ENCODE data around the gene RAC2. TPM values are rescaled to one million over a fixed set of nuclear protein-coding genes. Genes with fewer than 3 reads are reported as not detected.
"Not testable (repeated sequence)": the region's sequence is repeated elsewhere in the genome, so short reads cannot be mapped to it uniquely, and the experiment has no call there.

Gene RAC2
- total RNA-seq, 1 donor from 2014 or later: 978 TPM

DNA sequence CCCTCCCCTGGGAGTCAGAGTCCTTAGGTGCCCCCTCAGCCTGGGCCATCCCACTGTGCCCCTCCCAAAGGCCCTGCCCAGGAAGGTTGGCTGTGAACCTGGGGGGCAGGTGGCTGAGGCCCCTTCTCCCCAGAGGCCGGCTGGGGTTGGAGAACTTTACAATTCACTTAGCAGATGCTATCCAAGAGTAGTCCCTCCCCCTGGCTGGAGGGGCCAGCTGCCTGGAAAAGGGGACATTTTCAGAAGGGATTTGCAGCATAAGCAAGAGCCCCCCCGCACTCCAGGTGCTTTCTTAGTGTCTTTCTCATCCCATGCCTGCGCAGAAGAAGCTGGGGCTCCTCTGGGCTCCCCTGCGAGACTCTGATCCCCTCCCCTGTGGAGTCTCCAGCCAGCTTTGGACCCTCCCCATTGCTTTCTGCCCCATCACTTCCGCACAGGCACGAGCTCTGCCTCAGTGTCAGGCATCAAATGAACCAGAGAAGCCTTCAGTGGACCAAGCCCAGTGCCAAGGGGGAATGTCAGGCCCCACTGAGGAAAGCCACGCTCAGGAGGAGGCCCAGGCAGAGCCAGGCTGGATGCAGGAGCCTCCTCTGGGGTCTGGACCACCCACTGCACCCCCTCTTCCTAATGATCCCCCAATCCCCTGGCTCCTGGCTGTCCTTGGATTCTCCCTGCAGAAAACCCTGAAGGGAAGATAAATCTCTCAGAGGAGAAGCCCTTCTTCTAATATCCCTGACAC, 35.5 kb downstream of the RAC2 start:
- intact Hi-C loops (cut with micrococcal nuclease): no loop called here

DNA sequence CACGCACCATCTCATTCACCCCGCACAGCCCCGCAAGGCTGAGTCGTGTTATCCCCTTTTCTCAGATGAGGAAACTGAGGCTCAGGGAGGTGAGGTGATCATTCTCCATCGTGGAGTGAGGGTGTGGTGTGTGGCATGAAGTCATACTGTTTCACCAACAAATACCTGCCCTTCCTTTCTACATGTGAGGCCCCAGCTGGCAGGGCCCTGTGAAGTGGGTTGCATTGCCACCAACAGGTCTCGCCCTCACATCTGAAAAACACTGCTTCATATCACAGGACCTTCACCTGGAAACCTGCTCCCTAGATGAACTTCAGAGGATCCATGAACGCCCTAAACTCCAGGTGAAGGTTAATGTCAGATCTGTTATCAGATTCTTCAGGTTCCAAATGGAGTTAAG, 36.1 kb downstream of the RAC2 start:
- intact Hi-C loops (cut with micrococcal nuclease): no loop called here

DNA sequence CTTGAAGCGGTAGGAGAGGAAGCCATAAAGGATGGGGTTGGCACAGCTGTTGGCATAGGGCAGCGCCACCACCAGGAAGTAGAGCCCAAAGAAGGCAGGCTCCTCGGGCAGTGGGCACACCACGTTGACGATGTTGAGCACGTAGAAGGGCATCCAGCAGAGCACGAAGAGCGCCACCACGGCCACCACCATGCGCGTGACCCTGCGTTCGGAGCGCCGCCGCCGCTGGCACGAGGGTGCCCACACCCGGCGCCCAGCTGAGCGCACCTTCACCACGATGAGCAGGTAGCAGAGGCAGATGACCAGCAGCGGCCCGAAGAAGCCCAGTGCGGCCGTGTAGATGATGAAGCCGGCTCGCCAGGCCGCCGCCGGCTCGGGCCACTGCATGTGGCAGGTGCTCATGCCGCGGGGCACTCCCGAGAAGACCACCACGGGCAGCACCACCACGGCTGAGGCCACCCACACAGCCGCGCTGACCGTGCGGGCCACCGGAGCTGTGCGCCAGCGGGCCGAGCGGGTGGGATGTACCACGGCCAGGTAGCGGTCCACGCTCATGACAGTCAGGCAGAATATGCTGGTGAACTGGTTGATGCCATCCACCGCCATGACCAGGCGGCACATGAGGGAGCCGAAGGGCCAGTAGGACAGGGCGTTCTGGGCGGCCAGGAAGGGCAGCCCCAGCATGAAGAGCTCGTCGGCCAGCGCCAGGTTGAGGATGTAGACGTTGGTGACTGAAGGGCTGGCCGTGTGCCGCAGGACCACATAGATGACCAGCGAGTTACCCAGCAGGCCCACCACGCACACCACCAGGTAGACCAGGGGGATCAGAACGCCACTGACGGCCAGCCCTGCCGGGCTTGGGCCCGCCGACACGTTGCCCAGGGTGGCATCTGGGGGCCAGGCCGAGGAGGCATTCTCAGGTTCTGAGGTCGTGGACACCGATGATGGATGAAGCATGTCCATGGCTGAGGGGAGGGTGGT, 36.9 kb downstream of the RAC2 start:
- intact Hi-C loops (cut with micrococcal nuclease): no loop called here

DNA sequence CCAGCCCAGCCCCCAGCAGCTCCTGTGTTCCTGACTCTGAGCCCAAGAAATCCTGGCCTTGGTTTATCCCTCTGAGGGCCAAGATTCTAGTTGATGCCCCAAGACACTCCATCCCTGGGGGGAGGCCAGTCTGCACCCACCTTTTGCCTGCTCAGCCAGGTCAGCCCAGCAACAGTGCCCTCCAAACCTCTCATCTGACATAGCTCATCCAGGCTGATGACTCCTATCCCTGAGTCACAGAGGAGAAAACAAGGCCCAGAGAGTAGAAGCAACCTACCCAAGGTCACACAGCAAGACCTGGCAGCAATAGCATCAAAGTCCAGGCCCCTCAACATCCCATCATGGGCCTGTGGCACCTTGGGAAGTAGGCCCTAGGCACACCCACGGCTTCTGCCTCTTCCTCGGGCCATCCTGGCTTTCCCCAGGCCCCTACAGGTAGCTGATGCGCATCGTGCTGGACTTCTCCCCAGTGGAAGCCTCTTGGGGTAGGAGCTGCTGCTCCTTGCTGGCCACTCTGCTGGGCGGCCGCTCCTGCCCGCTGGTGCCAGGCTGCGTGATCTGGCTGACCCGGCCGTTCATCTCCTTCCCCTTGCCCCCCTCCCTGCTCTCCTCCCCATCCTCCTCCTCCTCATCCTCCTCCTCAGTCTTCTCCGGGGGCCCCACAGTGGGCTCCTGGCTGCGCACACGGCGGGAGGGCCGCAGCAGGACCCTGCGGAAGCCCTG, 37.8 kb downstream of the RAC2 start:
- intact Hi-C loops (cut with micrococcal nuclease): no loop called here

DNA sequence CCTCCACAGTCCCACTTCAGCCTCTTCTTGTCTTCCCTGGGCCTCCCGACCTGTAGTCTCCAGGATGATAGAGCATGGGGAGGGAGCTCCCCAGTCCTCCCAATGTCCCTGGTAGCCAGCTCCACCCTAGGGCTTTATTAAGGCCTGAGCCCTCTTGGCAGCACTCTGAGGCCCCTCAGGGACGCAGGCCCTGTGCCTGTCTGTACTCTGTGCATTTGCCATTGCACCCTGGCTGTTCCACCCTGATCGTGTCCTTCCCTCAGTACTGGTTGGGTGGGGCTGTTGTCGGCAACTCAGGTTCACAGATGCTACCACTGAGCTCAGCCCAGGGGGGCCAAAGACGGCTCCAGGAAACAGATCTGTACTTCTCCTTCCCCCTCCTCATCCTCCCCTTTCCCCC, 39.0 kb downstream of the RAC2 start:
- intact Hi-C loops (cut with micrococcal nuclease): no loop called here

DNA sequence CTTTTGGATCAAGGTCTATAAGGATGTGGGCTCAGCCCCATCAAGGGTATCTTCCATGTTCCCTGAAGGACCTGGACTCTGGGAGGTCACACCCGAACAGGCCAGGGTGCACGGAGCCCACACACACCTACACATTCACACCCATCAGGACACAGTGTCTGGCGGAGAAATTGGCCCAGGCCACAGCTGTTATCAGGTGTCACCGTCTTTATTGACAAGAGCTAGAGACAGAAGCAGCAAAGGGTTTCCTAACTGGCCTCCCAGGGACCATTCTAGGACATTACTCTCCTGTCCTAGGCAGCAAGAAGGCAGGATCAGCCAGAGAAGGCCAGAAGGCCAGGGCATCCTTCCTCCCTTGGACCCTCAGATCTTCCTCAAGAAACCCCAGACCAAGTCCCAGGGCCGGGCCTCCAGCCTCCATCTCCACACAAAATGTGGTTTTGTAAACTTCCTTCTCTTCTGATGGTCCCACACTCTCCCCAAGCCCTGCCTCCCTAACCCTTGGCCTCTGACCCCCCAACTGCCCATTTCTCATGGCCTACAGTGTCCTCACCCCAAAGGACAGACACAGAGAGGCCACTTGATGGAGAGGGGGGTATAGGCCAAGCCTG, 39.9 kb downstream of the RAC2 start:
- intact Hi-C loops (cut with micrococcal nuclease): no loop called here

DNA sequence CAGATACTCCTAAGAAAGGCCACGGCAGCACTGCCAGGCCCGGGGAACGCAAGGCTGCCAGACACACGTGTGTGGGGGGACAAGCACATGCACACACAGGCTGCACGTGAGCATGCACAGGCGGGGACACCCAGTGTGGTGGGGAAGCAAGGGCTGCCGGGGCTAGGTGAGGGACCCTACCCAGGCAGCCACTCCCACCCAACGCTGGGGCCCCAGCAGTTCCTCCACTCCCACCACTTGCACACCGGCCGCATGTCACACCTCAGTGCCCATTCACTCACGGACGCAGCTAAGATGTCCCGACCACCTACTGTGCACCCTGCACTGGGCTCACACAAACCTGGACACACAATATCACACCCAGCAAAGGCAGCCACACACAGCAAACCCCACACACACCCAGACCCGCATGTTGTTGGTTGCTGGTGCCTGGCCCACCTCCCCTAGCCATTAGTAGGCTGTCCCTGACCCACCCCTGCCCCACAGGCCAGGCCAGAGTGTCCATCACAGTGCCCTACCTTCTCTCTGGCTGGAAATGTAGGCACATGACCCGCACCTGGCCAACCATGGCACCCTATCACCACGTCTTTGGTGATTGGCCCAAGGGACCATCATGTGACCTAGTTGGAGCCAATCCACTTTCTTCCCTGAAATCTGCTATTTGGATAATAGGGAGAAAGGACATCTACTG, 40.6 kb downstream of the RAC2 start:
- intact Hi-C loops (cut with micrococcal nuclease): no loop called here

DNA sequence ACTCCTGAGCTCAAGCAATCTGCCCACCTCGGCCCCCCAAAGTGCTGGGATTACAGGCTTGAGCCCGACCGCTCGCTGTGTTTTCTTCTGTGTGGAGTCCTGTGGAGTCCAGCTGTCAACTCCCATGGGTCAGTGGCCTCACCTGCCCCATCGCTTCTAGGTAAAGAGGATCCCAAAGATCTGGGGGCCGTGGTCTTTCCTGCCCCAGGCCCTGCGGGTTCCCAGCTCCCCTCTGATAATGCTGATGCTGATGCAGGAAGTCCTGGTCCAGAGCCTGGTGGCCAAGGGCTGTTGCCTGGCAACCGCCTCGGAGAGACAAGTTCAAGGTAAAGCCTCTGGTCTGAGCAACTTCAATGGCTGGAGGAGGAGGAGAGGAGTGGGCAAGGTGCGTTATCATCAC, 41.4 kb downstream of the RAC2 start:
- intact Hi-C loops (cut with micrococcal nuclease): no loop called here

DNA sequence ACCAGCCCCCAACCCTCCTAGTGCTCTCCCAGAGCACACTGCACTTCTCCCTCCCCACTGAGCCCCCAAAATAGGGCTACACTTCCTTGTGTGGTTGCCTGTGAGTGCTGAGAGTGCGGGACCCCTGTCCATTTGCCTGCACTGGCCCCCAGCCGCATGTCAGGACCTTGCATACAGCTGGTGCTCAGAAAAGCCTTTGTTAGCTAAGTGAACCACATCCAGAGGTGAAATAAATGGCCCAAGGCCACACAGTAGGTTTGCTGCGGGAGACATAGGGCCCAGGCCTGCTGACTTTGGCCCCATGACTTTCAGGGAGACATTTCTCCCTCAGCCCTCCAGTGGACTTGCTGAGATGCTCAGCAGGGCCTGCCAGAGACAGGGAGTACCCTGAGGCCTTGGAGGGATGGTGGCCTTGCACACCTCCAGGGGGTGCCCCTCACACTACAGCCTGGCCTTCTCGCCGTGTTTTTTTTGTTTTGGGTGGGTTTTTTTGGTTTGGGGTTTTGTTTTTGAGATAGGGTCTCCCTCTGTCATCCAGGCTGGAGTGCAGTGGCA, 42.0 kb downstream of the RAC2 start:
- intact Hi-C loops (cut with micrococcal nuclease): no loop called here

DNA sequence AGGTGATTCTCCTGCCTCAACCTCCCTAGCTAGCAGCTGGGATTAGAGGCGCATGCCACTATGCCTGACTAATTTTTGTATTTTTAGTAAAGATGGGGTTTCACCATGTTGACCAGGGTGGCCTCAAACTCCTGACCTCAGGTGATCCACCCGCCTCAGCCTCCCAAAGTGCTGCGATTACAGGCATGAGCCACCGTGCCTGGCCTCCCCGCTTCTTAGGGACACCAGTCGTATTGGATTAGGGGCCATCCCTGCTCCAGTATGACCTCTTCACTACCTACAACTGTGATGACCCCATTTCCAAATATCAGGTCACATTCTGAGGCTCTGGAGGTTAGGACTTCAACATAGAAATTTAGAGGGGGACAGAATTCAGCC, 42.6 kb downstream of the RAC2 start:
- intact Hi-C loops (cut with micrococcal nuclease): not testable (repeated sequence)

DNA sequence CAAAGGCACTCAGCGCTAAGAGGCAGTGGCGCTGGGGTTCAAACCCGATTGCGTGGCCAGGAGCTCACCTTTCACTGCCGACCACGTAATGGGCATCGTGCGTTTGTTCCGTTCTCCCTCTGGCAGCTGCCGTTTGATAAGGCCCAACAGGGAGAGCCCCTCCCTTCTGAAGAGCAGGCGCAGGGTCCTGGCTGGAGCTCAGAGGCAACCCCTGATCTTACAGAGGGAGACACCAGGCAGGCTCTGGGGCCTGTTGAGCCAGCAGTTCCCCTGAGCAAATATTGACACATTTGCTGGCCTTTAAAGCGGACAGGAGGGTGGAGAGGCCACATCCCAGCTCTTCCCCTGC, 44.3 kb downstream of the RAC2 start:
- intact Hi-C loops (cut with micrococcal nuclease): loop anchor here (1.0 to 2.0 kb wide), 10 partner anchors 20 to 671 kb away; partner anchors contain the start of genes EIF3D, IFT27, IL2RB and KCTD17

DNA sequence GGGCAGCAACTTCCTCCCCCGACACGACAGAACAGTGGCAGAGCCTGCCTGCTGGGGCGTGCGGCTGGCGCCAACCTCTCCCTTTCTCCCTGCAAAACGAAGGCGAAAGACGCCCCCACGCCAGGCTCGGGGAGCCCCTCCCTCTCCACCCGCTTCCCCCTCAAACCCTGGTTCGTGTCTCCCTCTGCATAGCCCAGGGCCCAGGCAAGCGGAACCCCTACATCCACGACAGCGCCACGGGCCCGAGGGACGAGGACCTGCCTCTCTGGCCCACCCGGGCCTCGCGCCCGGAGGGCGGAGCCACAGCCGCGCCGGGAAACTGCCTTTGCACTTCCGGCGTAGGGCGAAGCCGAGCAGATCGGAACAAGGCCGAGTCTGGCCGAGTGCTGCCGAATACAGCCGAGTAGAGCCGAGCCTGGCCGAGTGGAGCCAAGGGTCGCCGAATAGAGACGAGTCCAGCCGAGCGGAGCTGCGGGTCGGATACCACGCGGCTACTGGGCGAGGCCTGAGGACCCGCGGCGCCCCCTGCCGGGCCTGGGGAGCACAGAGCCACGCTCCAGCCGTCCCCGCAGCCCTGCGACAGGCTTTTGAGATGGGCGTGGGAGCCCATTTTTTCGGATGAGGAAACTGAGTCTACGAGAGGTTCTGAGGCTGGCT, 44.8 kb downstream of the RAC2 start:
- intact Hi-C loops (cut with micrococcal nuclease): loop anchor here (1.0 to 2.0 kb wide), 10 partner anchors 20 to 670 kb away; partner anchors contain the start of genes EIF3D, IFT27, IL2RB and KCTD17

DNA sequence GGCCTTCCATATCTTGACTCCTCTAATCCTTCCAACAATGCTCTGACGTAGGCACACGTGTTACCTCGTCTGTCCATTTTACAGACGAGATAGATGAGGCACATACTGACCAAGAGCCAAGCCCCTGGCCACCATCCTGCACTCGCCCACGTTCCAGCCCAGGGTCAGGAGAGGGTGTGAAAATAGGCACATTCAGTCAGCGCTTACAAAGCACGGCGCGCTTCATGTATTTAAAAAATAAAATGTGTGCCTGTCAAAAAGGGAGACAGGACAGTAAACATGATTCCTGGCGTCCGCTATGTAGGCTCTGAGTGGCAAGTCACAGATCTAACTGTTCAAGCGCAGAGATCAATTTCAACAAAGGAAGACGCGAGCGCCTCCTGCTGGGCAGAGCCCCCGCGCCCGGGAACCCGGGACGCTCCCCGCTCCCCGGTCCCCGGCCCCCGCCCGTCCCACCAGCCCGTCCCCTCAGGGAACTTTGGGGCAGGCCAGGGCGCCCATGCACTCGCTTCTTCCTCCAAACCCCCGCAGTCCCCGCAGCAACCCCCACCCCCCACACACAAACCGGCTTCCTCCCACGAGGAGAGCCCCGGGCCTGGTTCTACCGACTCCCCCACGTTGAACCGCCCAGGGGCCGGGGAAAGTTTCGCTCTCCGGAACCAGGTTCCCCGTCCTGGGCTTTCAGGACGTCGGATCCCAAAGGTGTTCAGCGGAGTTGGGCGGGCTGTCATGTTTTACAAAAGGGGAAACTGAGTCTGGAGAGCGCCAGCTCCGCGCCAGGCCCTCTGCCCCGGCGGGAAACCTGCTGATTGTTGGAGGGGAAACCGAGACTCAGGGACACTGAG, 45.6 kb downstream of the RAC2 start:
- intact Hi-C loops (cut with micrococcal nuclease): loop anchor here (1.0 to 2.0 kb wide), 16 partner anchors 21 to 670 kb away; partner anchors contain the start of genes EIF3D, IFT27, IL2RB and KCTD17

DNA sequence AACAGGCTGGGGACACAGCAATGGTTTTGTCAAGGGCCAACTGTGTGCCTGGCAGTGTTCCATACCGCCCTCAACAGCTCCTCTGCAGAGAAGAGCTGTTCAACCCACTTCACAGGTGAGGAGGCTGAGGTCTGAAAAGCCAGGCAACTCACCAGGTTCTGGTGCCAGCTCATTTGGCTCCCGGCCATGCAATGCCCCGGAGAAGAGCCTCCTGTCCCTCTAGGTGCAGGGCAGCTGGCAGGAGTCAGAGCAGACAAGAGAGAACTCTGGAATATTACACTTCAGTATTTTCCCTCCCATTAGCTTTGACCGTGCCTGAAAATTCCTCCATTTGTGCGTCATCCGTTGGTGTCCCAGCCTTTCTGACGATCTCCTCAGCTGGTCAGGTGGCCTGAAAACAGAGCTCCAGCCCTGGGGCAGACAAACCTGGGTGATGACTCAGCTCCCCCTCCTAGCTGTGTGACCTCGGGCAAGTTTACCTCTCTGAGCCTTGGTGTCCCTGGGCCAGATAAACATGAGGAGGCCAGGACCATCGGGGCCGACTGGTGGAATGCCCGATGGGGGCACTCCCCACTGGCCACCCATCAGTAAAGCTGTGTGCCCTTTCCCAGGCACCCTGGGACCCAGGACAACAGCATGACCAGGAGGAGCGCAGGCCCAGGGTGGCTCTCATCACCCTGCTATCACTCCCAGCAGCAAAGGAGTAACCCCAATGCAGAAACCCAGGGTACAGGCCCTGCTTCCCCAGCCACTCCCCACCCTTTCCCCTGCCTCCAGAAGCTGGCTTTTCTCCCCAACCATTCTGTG, 46.4 kb downstream of the RAC2 start:
- intact Hi-C loops (cut with micrococcal nuclease): loop anchor here (1.0 to 2.0 kb wide), 8 partner anchors 31 to 669 kb away; partner anchors contain the start of genes EIF3D, MPST and TST

DNA sequence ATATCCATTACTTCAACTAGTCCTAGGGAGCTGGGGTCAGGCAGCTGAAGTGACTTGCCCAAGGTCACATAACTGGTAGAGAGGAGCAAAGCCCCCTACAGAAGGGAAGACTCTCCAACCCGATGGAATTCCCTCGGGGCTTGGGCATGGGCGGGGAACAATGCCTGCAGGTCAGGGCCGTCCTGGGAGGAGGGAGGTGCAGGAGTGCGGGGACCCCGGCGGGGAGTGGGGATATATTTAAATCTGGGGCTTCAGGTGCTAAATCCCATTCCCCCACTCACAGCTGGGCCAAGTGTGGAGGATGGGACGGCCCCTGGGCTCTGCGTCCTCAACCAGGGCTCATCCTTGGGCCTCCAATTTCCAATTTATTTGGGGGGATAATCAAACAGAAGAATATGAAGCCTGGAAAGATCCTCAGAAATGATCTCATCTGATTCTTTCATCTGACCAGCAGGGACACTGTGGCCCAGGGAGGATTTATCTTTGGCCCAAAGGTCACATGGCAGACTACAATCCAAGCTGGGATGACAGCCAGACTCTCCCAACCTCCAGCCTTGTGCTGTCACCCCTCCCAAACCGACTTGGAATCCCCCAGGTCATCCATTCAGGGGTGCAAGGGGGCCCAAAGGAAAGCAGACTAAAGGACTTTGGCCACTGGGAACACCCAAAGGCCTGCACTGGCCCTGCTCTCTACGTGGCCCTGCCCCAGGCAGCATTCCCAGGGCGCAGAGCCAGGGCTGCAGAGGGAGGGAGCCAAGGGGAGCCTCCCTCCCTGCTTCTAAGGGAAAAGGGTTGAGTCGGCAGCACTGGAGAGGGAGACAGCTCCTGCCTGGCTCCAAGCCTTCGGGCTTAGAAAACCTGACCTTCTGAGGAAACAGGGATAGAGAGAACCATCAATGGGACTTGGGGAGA, 47.3 kb downstream of the RAC2 start:
- intact Hi-C loops (cut with micrococcal nuclease): no loop called here

DNA sequence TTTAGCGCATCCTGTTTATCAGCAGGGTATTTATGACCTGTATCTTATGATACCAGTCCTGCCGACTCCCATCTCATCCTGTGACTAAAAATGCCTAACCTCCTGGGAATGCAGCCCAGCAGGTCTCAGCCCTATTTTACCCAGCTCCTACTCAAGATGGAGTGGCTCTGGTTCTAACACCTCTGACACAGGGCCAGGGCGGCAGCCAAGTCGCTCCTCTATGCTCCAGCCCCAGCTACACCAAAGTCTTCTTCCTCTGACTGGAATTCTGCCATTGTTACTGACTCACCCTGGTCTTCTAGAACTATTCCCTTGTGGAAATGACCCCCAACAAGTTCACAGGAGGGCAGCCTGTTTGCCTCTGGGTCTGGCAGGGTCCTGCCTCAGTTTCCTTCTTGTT, 48.1 kb downstream of the RAC2 start:
- intact Hi-C loops (cut with micrococcal nuclease): no loop called here

DNA sequence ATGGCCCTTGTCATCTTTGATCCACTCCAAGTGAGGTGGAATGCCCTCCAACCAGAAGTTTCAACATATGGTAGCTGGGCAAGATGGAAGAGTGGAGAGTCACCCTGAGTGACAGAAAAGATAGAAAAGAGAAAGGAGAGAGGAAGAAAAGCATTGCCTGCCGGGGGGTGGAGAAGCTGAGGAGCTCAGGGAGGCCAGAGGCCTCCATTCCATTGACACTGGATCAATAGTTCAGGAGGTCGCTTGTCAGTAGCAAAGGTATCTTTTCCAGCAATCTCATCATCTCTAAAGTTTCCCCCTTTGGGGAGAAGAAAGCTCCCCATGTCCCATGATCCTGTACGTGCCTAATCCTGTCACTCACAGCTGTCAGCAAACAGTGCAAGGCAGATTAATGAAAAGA, 49.3 kb downstream of the RAC2 start:
- intact Hi-C loops (cut with micrococcal nuclease): loop anchor here (1.0 kb wide), 4 partner anchors 8 to 338 kb away; no protein-coding TSS in a partner anchor
